BLaER1 treated with 17β-estradiol and CSF1 and Interleukin-3, amounts not matched to agents 10 nM and 100 nM (cell line): Measurements from ENCODE around the gene HAND1.
A peak's percentile ranks its signal among the peaks of the same experiment; 100 is the strongest.

Experiments used
- H3K27ac ChIP-seq, 11 experiments: shearing (Covaris generic); formaldehyde crosslinking; 2 replicates each; pipeline ENCODE4 v1.8.1; 2022
- H3K27me3 ChIP-seq, 11 experiments: shearing (Covaris generic); formaldehyde crosslinking; 2 replicates each; pipeline ENCODE4 v1.8.1; 2022
- H3K36me3 ChIP-seq, 11 experiments: shearing (Covaris generic); formaldehyde crosslinking; 2 replicates each; pipeline ENCODE4 v1.8.1; 2022
- H3K4me1 ChIP-seq, 10 experiments: shearing (Covaris generic); formaldehyde crosslinking; 2 replicates each; pipeline ENCODE4 v1.8.1; 2022
- H3K4me2 ChIP-seq, 11 experiments: shearing (Covaris generic); formaldehyde crosslinking; 2 replicates each; pipeline ENCODE4 v1.8.1; 2022
- H3K4me3 ChIP-seq, 10 experiments: shearing (Covaris generic); formaldehyde crosslinking; 2 replicates each; pipeline ENCODE4 v1.8.1; 2022
- H3K9ac ChIP-seq, 11 experiments: shearing (Covaris generic); formaldehyde crosslinking; 2 replicates each; pipeline ENCODE4 v1.8.1; 2022
- H3K9me3 ChIP-seq, 11 experiments: shearing (Covaris generic); formaldehyde crosslinking; replicated peaks in 1 of 11; 2 replicates each; pipeline ENCODE4 v1.8.1; 2022
- H4K20me1 ChIP-seq, 11 experiments: shearing (Covaris generic); formaldehyde crosslinking; 2 replicates each; pipeline ENCODE4 v1.8.1; 2022
- Cebpa-rat ChIP-seq, 11 experiments: shearing (Covaris generic); IDR thresholded peaks; 2 replicates each; pipeline ENCODE4 v1.8.1; 2022

Gene HAND1

GRCh38 chr5:154509784-154510555 lies 31.9 kb upstream of the HAND1 start:
- H3K36me3 ChIP-seq: no peaks in the 10 kb centered on the region
- H3K4me2 ChIP-seq: peak overlapping the region; percentile 34 to 85 (median 69); a peak in 21 of 22 replicates
- peaks cover 0 to 9% (median 0%) of the 10 kb centered on the region in 11 experiments; a peak in 2 of 22 replicates for H3K27me3 ChIP-seq
- H3K27ac ChIP-seq: no peak overlapping the region
- no peak overlapping the region for H3K9ac ChIP-seq
- TF ChIP-seq Cebpa-rat (IDR thresholded peaks at IDR 0.05): no peak
- H4K20me1 ChIP-seq: peaks cover 0 to 4% (median 0%) of the 10 kb centered on the region in 11 experiments; a peak in 3 of 22 replicates
- H3K4me3 ChIP-seq: no peak overlapping the region
- H3K4me1 ChIP-seq: peaks cover 32 to 87% (median 67%) of the 10 kb centered on the region in 10 experiments
- H3K9me3 ChIP-seq: no peaks in the 10 kb centered on the region

DNA sequence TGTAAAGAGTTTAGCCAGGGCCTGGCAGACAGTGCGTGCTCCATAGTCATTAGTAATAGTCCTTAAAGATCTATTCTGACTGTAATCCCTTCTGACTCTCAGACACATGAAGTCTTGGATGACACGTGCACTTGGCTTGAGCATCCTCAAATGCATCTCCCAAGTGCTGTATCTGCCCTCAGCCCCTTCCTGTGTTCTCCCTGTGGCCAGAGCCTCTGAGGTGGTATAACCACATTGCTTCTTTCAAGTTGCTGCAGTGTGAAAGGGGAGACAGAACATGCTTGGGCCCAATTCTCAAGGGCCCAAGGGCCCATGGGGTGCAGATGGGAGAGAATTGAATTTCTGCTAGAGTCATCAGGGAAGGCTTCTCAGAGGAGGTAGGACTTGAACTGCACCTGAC lies 30.1 kb upstream of the HAND1 start:
- peak overlapping the region in 9 of 11 experiments; percentile 6 to 85 (median 62); a peak in 17 of 22 replicates for H3K4me2 ChIP-seq
- H3K27ac ChIP-seq: no peak overlapping the region

GRCh38 chr5:154506716-154507080 lies 28.7 kb upstream of the HAND1 start:
- H3K36me3 ChIP-seq: no peaks in the 10 kb centered on the region
- H4K20me1 ChIP-seq: peaks cover 0 to 4% (median 0%) of the 10 kb centered on the region in 11 experiments; a peak in 3 of 22 replicates
- H3K9ac ChIP-seq: no peak overlapping the region
- H3K27ac ChIP-seq: no peak overlapping the region
- H3K4me2 ChIP-seq: peak overlapping the region; percentile 40 to 78 (median 61); a peak in 20 of 22 replicates
- no peaks in the 10 kb centered on the region for H3K9me3 ChIP-seq
- peaks cover 0 to 9% (median 0%) of the 10 kb centered on the region in 11 experiments; a peak in 2 of 22 replicates for H3K27me3 ChIP-seq
- peaks cover 20 to 74% (median 64%) of the 10 kb centered on the region in 10 experiments for H3K4me1 ChIP-seq
- TF ChIP-seq Cebpa-rat (IDR thresholded peaks at IDR 0.05): no peak
- H3K4me3 ChIP-seq: no peak overlapping the region

More for the DNA sequence above, 30.1 kb upstream of the HAND1 start:
- Histone ChIP-seq H3K9ac (no peak overlapping the region), H3K4me1 (peaks cover 18 to 78% (median 61%) of the 10 kb centered on the region in 10 experiments), H3K36me3 (no peaks in the 10 kb centered on the region), H3K9me3 (no peaks in the 10 kb centered on the region), H3K4me3 (no peak overlapping the region), H4K20me1 (peaks cover 0 to 4% (median 0%) of the 10 kb centered on the region in 11 experiments; a peak in 3 of 22 replicates), H3K27me3 (peaks cover 0 to 9% (median 0%) of the 10 kb centered on the region in 11 experiments; a peak in 2 of 22 replicates)
- TF ChIP-seq Cebpa-rat (IDR thresholded peaks at IDR 0.05): no peak

GRCh38 chr5:154506049-154506715 lies 28.2 kb upstream of the HAND1 start:
- TF ChIP-seq Cebpa-rat (IDR thresholded peaks at IDR 0.05): no peak
- Histone ChIP-seq H4K20me1 (peaks cover 0 to 4% (median 0%) of the 10 kb centered on the region in 11 experiments; a peak in 3 of 22 replicates), H3K4me3 (no peak overlapping the region), H3K9ac (no peak overlapping the region; a peak in 1 of 22 replicates), H3K36me3 (no peaks in the 10 kb centered on the region), H3K27ac (no peak overlapping the region), H3K9me3 (no peaks in the 10 kb centered on the region), H3K27me3 (peaks cover 0 to 9% (median 0%) of the 10 kb centered on the region in 11 experiments; a peak in 2 of 22 replicates), H3K4me1 (peaks cover 20 to 71% (median 62%) of the 10 kb centered on the region in 10 experiments), H3K4me2 (peak overlapping the region; percentile 40 to 78 (median 61))

DNA sequence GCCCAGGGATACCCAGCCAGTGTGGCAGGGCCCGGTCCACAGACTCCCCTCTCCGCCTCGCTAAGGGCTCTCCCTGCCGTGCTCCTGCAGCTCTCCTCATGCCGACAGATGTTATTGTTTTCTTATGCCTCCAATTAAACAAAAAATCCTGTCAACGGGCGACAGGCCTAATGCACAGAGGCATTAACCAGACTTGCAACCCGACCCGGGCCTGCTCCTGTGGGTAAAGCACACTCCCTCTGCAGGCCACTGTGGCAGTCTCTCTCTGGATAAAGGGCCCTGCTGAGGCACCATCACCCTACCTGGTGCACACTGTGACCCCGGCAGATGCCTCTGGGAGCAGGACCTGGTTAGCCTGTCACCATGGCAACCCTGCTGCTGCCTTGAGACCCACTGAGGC lies 27.5 kb upstream of the HAND1 start:
- H4K20me1 ChIP-seq: peaks cover 0 to 4% (median 0%) of the 10 kb centered on the region in 11 experiments; a peak in 3 of 22 replicates
- TF ChIP-seq Cebpa-rat (IDR thresholded peaks at IDR 0.05): no peak
- peaks cover 19 to 65% (median 57%) of the 10 kb centered on the region in 10 experiments for H3K4me1 ChIP-seq
- H3K27me3 ChIP-seq: peaks cover 0 to 9% (median 0%) of the 10 kb centered on the region in 11 experiments; a peak in 2 of 22 replicates
- no peaks in the 10 kb centered on the region for H3K9me3 ChIP-seq
- no peaks in the 10 kb centered on the region for H3K36me3 ChIP-seq
- H3K9ac ChIP-seq: no peak overlapping the region
- peak overlapping the region in 6 of 11 experiments; percentile 61 to 78 (median 71); a peak in 11 of 22 replicates for H3K4me2 ChIP-seq
- H3K4me3 ChIP-seq: no peak overlapping the region
- no peak overlapping the region for H3K27ac ChIP-seq

GRCh38 chr5:154503698-154504039 lies 25.6 kb upstream of the HAND1 start:
- peaks cover 14 to 46% (median 39%) of the 10 kb centered on the region in 10 experiments for H3K4me1 ChIP-seq
- peaks cover 0 to 7% (median 0%) of the 10 kb centered on the region in 11 experiments; a peak in 1 of 22 replicates for H3K27me3 ChIP-seq
- H3K4me2 ChIP-seq: peak overlapping the region; percentile 52 to 82 (median 73); a peak in 19 of 22 replicates
- no peaks in the 10 kb centered on the region for H3K36me3 ChIP-seq
- no peaks in the 10 kb centered on the region; a peak in 1 of 22 replicates for H4K20me1 ChIP-seq
- H3K9ac ChIP-seq: no peak overlapping the region
- no peak overlapping the region for H3K27ac ChIP-seq
- no peaks in the 10 kb centered on the region for H3K9me3 ChIP-seq
- no peak for TF ChIP-seq Cebpa-rat (IDR thresholded peaks at IDR 0.05)
- H3K4me3 ChIP-seq: no peak overlapping the region

GRCh38 chr5:154502180-154502579 lies 24.2 kb upstream of the HAND1 start:
- peaks cover 14 to 35% (median 30%) of the 10 kb centered on the region in 10 experiments for H3K4me1 ChIP-seq
- H3K9ac ChIP-seq: no peak overlapping the region
- no peak for TF ChIP-seq Cebpa-rat (IDR thresholded peaks at IDR 0.05)
- H3K9me3 ChIP-seq: no peaks in the 10 kb centered on the region
- 0 out of 22 replicates have a peak, but pooled peaks cover 0 to 6% (median 0%) of the 10 kb centered on the region in 11 experiments for H3K27me3 ChIP-seq
- no peak overlapping the region for H3K27ac ChIP-seq
- H3K4me3 ChIP-seq: no peak overlapping the region
- H4K20me1 ChIP-seq: no peaks in the 10 kb centered on the region; a peak in 1 of 22 replicates
- peak overlapping the region in 8 of 11 experiments; percentile 52 to 82 (median 70); a peak in 15 of 22 replicates for H3K4me2 ChIP-seq
- no peaks in the 10 kb centered on the region for H3K36me3 ChIP-seq

GRCh38 chr5:154501566-154501965 lies 23.5 kb upstream of the HAND1 start:
- no peak for TF ChIP-seq Cebpa-rat (IDR thresholded peaks at IDR 0.05)
- Histone ChIP-seq H3K27me3 (0 out of 22 replicates have a peak, but pooled peaks cover 0 to under 1% (median 0%) of the 10 kb centered on the region in 11 experiments), H3K27ac (no peak overlapping the region), H3K4me2 (no peak overlapping the region), H3K4me3 (no peak overlapping the region), H4K20me1 (no peaks in the 10 kb centered on the region; a peak in 1 of 22 replicates), H3K9ac (no peak overlapping the region), H3K9me3 (no peaks in the 10 kb centered on the region), H3K4me1 (peaks cover 14 to 31% (median 25%) of the 10 kb centered on the region in 10 experiments), H3K36me3 (no peaks in the 10 kb centered on the region)

DNA sequence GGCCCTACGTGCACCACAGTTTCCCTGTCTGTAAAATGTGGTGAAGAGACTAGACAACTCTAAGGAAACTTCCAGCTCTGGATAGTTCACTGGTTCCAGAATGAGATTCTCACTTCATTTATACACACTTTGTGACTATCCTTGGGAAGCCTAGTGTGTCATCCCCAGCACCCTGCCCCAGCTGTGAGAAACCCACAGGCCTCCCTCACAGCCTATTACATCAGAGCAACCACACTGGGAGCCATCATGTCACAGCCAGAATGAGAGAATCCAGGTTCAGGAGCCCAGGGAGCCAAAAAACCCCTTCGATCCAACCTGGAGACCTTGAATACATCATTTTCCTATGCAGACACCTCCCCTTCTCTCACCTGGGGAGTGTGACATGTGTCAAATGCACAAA lies 21.0 kb upstream of the HAND1 start:
- H3K4me2 ChIP-seq: no peak overlapping the region
- H3K9ac ChIP-seq: no peak overlapping the region
- H3K9me3 ChIP-seq: no peaks in the 10 kb centered on the region
- no peak overlapping the region for H3K27ac ChIP-seq
- no peaks in the 10 kb centered on the region for H4K20me1 ChIP-seq
- no peak overlapping the region for H3K4me3 ChIP-seq
- H3K36me3 ChIP-seq: no peaks in the 10 kb centered on the region
- H3K4me1 ChIP-seq: peaks cover 7 to 18% (median 16%) of the 10 kb centered on the region in 10 experiments
- H3K27me3 ChIP-seq: no peaks in the 10 kb centered on the region
- TF ChIP-seq Cebpa-rat (IDR thresholded peaks at IDR 0.05): no peak
